Hepatocyte (in vitro differentiated cells): ENCODE measurements around the gene IDI1.

ENCODE experiments used
- CTCF ChIP-seq: fragments of 200-600 bp; sonication (generic); IDR thresholded peaks from 2 replicates; pipeline ENCODE4 v1.5.1; 2016; ENCODE audit warnings: antibody characterized with exemption, mild to moderate bottlenecking; ENCODE audit not compliant: poor library complexity
- EZH2 ChIP-seq: fragments of 200-600 bp; sonication (generic); IDR thresholded peaks from 2 replicates; pipeline ENCODE4 v1.6.1; 2016; ENCODE audit warnings: antibody characterized with exemption, mild to moderate bottlenecking, borderline replicate concordance
- EZH2phosphoT487 ChIP-seq: fragments of 200-600 bp; sonication (generic); IDR thresholded peaks from one replicate; pipeline ENCODE4 v1.6.1; 2018; ENCODE audit warnings: antibody characterized with exemption, mild to moderate bottlenecking, low read depth, moderate library complexity; ENCODE audit not compliant: unreplicated experiment, severe bottlenecking

DNA sequence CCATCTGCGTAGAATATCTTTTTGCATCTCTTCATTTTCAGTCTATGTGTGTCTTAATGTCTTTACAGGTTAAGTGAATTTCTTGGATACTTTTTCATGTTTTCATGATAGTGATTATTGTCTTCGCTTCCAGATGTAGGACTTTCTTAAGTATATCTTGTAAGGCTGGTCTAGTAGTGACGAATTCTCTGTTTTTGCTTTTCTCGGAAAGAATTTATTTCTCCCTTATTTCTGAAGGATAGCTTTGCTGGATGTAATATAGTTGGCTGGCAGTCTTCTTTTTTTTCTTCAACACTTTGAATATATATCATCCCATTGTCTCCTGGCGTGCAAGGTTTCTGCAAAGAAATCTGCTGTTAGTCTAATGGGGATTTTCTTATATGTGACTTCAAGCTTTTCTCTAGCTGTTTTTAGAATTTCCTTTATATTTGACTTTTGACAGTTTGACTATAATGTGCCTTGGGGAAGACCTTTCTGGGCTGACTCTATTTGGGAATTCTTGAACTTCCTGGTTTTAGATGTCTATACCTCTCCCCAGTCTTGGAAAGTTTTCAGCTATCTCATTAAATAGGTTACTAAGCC, 46.4 kb downstream of the IDI1 start:
- TF ChIP-seq EZH2 (no peak), CTCF (no peak), EZH2phosphoT487 (no peak)
